ENCODE measurements around the gene ACVR2B. TPM values are rescaled to one million over a fixed set of nuclear protein-coding genes. Genes with fewer than 3 reads are reported as not detected.

The ACVR2B gene
- total RNA-seq, 2 donors from 2014 or later, result 7.7 to 12.8 TPM

- Mint-ChIP-seq H3K27me3 (no peaks in the 10 kb centered on the region), H3K4me1 (peaks cover 11% of the 10 kb centered on the region), H3K36me3 (ENCODE audit: low read depth) (peaks cover 4% of the 10 kb centered on the region), H3K9me3 (no peaks in the 10 kb centered on the region), H3K27ac (peak overlapping the region; percentile 91), H3K4me3 (peak overlapping the region; percentile 94)
- ATAC-seq (replicated peaks), result peak; percentile 59
Observed at GRCh38 chr3:38454178-38454883, 641 bp downstream of the ACVR2B start.

DNA sequence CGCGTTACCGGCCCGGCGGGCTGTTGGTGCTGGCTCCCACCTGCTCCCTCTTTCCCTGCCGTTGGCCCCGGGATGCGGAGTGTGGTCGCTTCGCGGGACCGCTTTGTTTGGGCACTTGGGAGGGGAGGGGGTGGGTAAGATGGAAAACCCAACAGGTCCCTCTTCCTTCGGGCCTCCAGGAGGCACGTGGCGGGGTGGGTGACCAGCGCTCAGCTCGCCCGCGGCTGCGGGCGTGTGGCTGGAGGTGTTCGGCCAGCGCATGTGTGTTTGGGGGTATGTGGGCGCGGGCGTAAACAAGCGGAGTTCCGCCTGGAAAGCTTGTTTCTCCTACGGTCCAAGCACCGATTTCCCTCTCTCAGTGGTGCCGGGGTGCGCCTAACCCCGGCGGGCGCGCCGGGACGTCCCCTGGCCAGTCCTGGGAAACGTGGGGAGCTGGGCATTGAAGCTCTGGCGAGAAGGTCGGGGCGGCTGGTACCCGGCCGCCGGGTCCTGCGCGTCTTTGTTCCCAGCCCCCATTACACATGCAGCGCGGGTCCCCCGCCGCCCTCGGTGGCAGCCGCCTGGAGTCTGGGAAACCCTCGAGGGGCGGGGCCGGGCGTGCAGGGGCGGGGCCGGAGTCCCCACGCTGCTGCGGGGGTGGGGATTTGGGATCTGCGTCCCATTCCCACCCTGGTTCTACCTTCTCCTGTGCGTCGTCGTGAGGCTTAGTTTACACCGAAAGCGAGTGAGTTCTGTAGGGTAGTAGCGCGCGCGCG, 1.4 kb downstream of the ACVR2B start:
- H3K27me3 Mint-ChIP-seq, result no peaks in the 10 kb centered on the region
- peak; percentile 46 for ATAC-seq (replicated peaks)
- H3K36me3 Mint-ChIP-seq (ENCODE audit: low read depth), result peaks cover 4% of the 10 kb centered on the region
- peak overlapping the region; percentile 94 for H3K4me3 Mint-ChIP-seq
- H3K27ac Mint-ChIP-seq, result peak overlapping the region; percentile 91
- H3K9me3 Mint-ChIP-seq, result no peaks in the 10 kb centered on the region
- peaks cover 11% of the 10 kb centered on the region for H3K4me1 Mint-ChIP-seq

DNA sequence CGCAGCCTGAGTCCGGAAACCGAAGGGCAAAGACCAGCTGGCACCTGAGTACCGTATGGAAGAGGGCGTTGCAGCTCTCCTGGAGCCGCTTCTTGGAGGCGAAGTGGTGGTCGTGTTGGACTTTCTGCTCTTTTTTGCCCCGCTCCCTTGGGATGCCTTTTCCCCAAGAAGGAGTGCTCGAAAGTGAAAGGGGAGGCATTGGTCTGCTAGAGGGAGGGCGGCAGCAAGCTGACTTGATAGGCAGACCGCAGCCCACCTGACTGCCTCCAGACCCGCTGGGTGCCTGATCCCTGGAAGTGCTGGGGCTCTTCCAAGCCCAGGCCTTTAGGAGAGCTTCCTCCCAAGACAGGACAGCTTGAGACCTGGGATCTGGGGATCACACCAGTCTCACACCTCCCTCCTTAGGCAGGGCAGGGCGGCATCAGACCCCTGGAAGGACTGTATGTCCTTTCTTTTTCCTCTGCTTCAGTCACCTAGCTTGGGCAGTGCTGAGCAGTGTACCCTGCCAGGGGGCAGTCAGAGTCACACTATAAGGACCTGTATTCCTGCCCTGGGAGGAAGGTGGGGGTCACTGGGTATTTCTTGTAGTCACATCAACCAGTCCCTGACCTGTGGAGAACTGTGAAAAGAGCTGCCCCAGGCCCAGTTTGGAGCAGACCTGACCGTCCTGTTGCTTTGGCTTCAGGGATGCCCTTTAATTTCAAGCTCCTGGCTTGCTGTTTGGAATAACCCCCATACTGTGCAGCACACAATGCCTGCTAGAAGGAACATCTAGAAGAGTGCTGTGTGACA, 2.1 kb downstream of the ACVR2B start:
- no peaks in the 10 kb centered on the region for H3K9me3 Mint-ChIP-seq
- peak overlapping the region; percentile 94 for H3K4me3 Mint-ChIP-seq
- H3K27me3 Mint-ChIP-seq, result no peaks in the 10 kb centered on the region
- peaks cover 11% of the 10 kb centered on the region for H3K4me1 Mint-ChIP-seq
- no peak for ATAC-seq (replicated peaks)
- H3K36me3 Mint-ChIP-seq (ENCODE audit: low read depth), result peaks cover 4% of the 10 kb centered on the region
- no peak overlapping the region for H3K27ac Mint-ChIP-seq

DNA sequence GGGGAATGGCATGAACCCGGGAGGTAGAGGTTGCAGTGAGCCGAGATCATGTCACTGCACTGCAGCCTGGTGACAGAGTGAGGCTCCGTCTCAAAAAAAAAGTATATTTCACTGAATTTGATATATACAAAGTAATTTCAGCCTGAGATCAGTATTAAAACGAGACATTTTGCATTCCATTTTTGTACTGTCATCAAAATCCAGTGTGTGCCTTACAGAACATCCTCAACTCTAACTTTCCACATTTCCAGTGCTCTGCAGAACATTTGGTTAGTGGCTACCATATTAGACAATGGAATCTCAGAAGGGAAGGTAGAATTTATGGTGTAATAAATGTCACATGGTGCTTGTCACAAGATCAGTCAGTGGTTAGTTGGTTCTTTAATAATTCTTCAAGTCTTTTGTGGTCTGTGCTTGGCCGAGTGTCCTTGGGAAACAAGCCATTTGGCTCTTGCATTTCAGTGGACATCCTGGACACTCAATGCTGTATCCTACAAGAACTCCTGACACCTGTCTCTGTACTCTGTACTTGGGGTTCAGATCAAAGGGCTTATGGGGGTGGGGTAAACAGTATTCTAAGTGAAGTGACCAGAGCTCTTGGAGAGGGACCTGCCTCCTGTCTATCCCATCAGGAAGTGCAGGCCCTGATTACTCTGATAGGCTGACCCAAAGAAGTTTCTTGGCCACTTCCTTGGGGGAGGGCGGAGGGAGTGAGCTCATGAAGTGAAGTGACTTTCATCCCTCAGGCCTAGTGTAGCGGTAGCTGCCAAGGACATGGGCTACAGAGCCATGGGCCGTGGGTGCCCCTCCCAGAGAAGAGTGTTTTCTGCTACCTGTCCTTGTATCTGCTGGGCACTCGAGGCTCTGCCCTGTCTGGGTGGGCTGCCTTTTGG, 3.7 kb downstream of the ACVR2B start:
- no peak for ATAC-seq (replicated peaks)
- Mint-ChIP-seq H3K4me1 (peaks cover 11% of the 10 kb centered on the region), H3K27ac (no peak overlapping the region), H3K27me3 (no peaks in the 10 kb centered on the region), H3K36me3 (ENCODE audit: low read depth) (peaks cover 4% of the 10 kb centered on the region), H3K4me3 (peak overlapping the region; percentile 94), H3K9me3 (no peaks in the 10 kb centered on the region)

- H3K9me3 Mint-ChIP-seq, result no peaks in the 10 kb centered on the region
- no peaks in the 10 kb centered on the region for H3K27me3 Mint-ChIP-seq
Observed at GRCh38 chr3:38458796-38459498, 5.3 kb downstream of the ACVR2B start.

DNA sequence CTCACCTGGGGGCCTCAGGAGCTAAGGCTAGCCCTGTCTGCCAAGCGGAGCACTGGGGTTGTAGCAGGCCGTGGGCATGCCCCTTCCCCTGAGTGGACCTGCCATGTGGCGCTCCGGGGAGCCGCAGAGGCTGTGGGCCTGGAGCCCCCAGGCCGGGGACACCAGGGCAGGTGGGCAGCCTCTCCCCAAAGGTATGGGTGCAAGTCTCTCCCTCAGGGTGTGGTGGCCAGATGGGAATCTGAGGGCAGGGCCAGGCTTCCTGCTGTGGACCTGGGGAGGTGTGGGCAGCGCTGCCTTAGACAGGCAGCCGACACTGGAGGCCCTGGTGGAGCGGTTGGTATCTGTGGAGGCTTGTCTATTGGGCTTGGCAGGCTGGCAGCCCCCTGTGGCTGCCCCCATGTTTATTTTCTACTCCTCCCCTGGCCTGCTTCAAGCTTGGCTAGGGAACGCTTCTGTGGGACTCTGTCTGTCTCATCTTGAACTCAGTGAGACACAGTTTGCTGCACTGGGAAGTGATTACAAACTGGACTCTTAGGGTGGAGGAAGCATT, 5.9 kb downstream of the ACVR2B start:
- H3K36me3 Mint-ChIP-seq (ENCODE audit: low read depth), result peaks cover 1% of the 10 kb centered on the region
- peaks cover 11% of the 10 kb centered on the region for H3K4me1 Mint-ChIP-seq
- no peak overlapping the region for H3K4me3 Mint-ChIP-seq
- no peaks in the 10 kb centered on the region for H3K9me3 Mint-ChIP-seq
- no peaks in the 10 kb centered on the region for H3K27me3 Mint-ChIP-seq
- H3K27ac Mint-ChIP-seq, result no peak overlapping the region
- ATAC-seq (replicated peaks), result no peak

More at GRCh38 chr3:38458796-38459498, 5.3 kb downstream of the ACVR2B start:
- no peak overlapping the region for H3K4me3 Mint-ChIP-seq
- no peak overlapping the region for H3K27ac Mint-ChIP-seq
- H3K36me3 Mint-ChIP-seq (ENCODE audit: low read depth), result peaks cover 4% of the 10 kb centered on the region
- H3K4me1 Mint-ChIP-seq, result peaks cover 11% of the 10 kb centered on the region
- no peak for ATAC-seq (replicated peaks)

DNA sequence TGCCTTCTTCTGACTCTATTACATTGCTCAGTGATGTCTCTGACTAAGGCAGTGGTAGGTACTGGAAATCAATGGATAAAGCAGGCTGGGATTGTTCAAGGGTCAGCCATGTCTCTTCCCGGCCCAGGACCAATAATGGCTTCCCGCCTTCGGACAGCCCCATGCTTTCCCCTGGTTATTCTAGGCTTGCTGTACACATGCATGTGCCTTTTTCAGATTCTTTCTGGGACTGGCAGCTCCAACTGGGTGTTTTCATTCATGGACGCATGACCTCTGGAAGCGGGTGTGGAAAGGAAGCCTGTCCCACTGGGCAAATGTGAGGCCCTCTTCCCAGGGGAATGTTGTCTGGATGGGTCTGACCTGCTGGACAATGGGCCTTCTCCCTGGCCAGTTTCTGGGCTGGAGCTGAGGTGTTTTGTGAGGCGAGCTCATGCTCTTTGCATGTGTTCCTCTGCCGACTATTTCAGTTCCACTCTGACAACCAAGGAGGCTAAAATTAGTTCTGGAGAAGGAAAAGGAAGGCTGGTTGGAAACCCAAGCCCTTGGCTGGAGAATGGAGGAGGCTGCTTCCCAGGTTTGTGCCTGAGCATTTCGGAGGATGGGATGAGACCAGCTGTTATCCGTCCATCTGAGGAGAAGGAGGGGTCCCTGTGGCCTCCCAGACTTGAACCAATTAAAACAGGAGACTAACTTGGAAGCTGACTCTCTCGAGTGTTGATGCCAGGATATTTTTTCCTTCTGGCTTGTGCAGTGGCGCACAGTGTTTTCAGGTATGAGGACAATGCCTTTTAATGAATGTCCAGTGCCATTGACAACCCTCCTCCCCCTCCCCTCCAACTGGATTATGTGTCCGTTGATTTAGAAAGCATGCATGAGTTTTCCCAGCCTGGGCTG, 6.9 kb downstream of the ACVR2B start:
- no peak overlapping the region for H3K4me3 Mint-ChIP-seq
- H3K27me3 Mint-ChIP-seq, result no peaks in the 10 kb centered on the region
- H3K4me1 Mint-ChIP-seq, result peaks cover 11% of the 10 kb centered on the region
- H3K27ac Mint-ChIP-seq, result peak overlapping the region; percentile 30
- ATAC-seq (replicated peaks), result no peak
- no peaks in the 10 kb centered on the region for H3K36me3 Mint-ChIP-seq (ENCODE audit: low read depth)
- H3K9me3 Mint-ChIP-seq, result no peaks in the 10 kb centered on the region

DNA sequence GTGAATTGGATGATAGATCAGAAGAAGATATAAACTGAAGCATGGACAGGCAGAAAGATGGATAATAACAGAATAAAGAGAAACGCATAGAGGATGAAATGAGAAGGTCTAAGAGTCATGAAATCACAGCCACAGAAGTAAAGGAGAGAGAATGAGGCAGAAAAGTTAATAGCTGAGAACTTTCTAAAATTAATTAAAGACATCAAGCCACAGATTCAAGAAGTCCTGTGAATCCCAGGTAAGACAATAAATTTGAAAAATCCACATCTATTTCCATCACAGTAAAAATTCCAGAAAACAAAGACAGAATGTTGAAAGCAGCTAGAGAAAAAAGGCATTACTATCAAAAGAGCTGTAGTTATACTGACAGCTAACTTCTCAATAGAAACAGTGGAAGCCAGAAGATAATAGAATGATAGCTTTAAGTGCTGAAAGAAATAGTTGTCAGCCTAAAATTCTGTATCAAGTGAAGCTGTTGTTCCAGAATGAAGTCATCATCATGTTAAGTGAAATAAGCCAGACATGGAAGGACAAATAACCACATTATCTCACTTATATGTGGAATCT, 12.0 kb downstream of the ACVR2B start:
- Mint-ChIP-seq H3K4me1 (no peaks in the 10 kb centered on the region), H3K36me3 (ENCODE audit: low read depth) (no peaks in the 10 kb centered on the region), H3K27me3 (no peaks in the 10 kb centered on the region), H3K4me3 (no peak overlapping the region), H3K9me3 (peaks cover 11% of the 10 kb centered on the region), H3K27ac (no peak overlapping the region)
- ATAC-seq (replicated peaks), result no peak

DNA sequence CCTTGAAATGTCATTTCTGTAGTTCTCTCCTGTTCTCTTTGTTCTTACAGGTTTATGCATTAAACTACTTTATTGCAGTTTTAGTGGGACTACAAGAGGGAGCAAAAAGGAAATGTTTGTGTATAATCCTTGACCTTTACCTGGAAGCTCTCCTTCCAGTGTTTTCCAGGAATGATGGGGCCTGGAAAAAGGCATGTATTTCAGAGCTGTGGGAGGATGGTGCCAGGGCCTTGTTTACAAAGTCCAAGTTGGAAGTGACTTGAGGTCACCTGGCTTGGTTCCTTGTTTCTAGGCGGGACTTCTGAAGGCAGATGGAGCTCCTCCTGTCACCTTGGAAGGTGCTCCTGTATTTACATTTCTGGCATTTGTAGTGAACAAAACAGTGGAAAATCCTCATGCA, 15.1 kb downstream of the ACVR2B start:
- Mint-ChIP-seq H3K4me1 (peaks cover 15% of the 10 kb centered on the region), H3K4me3 (no peak overlapping the region), H3K27ac (no peak overlapping the region), H3K9me3 (peaks cover 11% of the 10 kb centered on the region), H3K27me3 (no peaks in the 10 kb centered on the region), H3K36me3 (ENCODE audit: low read depth) (no peaks in the 10 kb centered on the region)
- no peak for ATAC-seq (replicated peaks)

- H3K36me3 Mint-ChIP-seq (ENCODE audit: low read depth), result no peaks in the 10 kb centered on the region
- peaks cover 19% of the 10 kb centered on the region for H3K4me1 Mint-ChIP-seq
- ATAC-seq (replicated peaks), result no peak
- H3K4me3 Mint-ChIP-seq, result no peak overlapping the region
- H3K9me3 Mint-ChIP-seq, result peaks cover 11% of the 10 kb centered on the region
- H3K27ac Mint-ChIP-seq, result no peak overlapping the region
- H3K27me3 Mint-ChIP-seq, result no peaks in the 10 kb centered on the region
Observed at GRCh38 chr3:38469852-38470251, 16.2 kb downstream of the ACVR2B start.

GRCh38 chr3:38471260-38471857, 17.7 kb downstream of the ACVR2B start:
- H3K4me3 Mint-ChIP-seq, result no peak overlapping the region
- peaks cover 11% of the 10 kb centered on the region for H3K9me3 Mint-ChIP-seq
- no peaks in the 10 kb centered on the region for H3K27me3 Mint-ChIP-seq

GRCh38 chr3:38472342-38472741, 18.7 kb downstream of the ACVR2B start:
- H3K9me3 Mint-ChIP-seq, result peaks cover 11% of the 10 kb centered on the region
- H3K4me1 Mint-ChIP-seq, result peaks cover 19% of the 10 kb centered on the region
- no peak overlapping the region for H3K4me3 Mint-ChIP-seq
- no peaks in the 10 kb centered on the region for H3K36me3 Mint-ChIP-seq (ENCODE audit: low read depth)
- no peaks in the 10 kb centered on the region for H3K27me3 Mint-ChIP-seq
- peak overlapping the region; percentile 34 for H3K27ac Mint-ChIP-seq
- no peak for ATAC-seq (replicated peaks)

More at GRCh38 chr3:38471260-38471857, 17.7 kb downstream of the ACVR2B start:
- H3K4me1 Mint-ChIP-seq, result peaks cover 19% of the 10 kb centered on the region
- peak; percentile 21 for ATAC-seq (replicated peaks)
- no peak overlapping the region for H3K27ac Mint-ChIP-seq
- no peaks in the 10 kb centered on the region for H3K36me3 Mint-ChIP-seq (ENCODE audit: low read depth)

Measured in activated T-helper 17 cell treated with anti-CD3 and anti-CD28 coated beads, Interleukin-2, amount 50 U/mL, for 72 hours (primary cell).